ENCODE measurements around the gene NEU2. TPM values are rescaled to one million over a fixed set of nuclear protein-coding genes. Genes with fewer than 3 reads are reported as not detected.
A peak's percentile ranks its signal among the peaks of the same experiment; 100 is the strongest.

The NEU2 gene
- total and polyA plus RNA-seq, 2 of the 4 experiments (the other 2 are of a cell fraction), result not detected

- H3K79me1 ChIP-seq (ENCODE audit: low read depth in 1 of 2, low read length in 2 of 2), result no peaks in the 10 kb centered on the region
- H3K4ac ChIP-seq (ENCODE audit: low read depth, low read length), result no peak overlapping the region
- no peak overlapping the region for H2BK120ac ChIP-seq (ENCODE audit: low read depth, low read length)
- in situ Hi-C loops (cut with MboI; ENCODE audit: low sequenced_read_pairs), result no loop called here
- no peaks in the 10 kb centered on the region; the same call in 1 of the 2 replicates for H3K27me3 ChIP-seq (ENCODE audit: control insufficient read depth, insufficient read depth, low read length)
- H3K9me3 ChIP-seq (ENCODE audit: control insufficient read depth, insufficient read depth, low read length), result no peaks in the 10 kb centered on the region
- no peak overlapping the region for H4K5ac ChIP-seq (ENCODE audit: low read depth, low read length)
- H3K4me3 ChIP-seq (ENCODE audit: insufficient read depth, low read depth, low read length), result no peak overlapping the region
- no peaks in the 10 kb centered on the region for H3K9me1 ChIP-seq (ENCODE audit: insufficient read depth, low read length)
- no peaks in the 10 kb centered on the region for H3K36me3 ChIP-seq (ENCODE audit: control insufficient read depth, insufficient read depth, low read length)
- H2BK15ac ChIP-seq (ENCODE audit: low read depth, low read length), result no peak overlapping the region
- no peak for ATAC-seq (ENCODE audit: low read depth)
- no peaks in the 10 kb centered on the region for H3K4me1 ChIP-seq (ENCODE audit: control insufficient read depth, insufficient read depth, low read length)
- dilution Hi-C loops (cut with HindIII; ENCODE audit: low sequenced_read_pairs, unreplicated experiment), result no loop called here
- H3K27ac ChIP-seq (ENCODE audit: insufficient read depth, low read length), result no peak overlapping the region
- no peak overlapping the region for H2AK9ac ChIP-seq (replicated peaks; ENCODE audit: low read depth, low read length, poor library complexity)
- H3K23ac ChIP-seq (ENCODE audit: low read depth, low read length), result no peak overlapping the region
- no peaks in the 10 kb centered on the region for H4K20me1 ChIP-seq (ENCODE audit: insufficient read depth, low read length)
- no TSS peak for BruUV-seq (replicated peaks)
- intact Hi-C loops (cut with micrococcal nuclease), result no loop called here
- no peak overlapping the region for H4K91ac ChIP-seq (ENCODE audit: insufficient read depth, low read depth, low read length)
- CTCF ChIA-PET, result no interaction called here
- H2AK5ac ChIP-seq (ENCODE audit: low read depth, low read length), result no peak overlapping the region
- POLR2A ChIA-PET (ENCODE audit: unreplicated experiment), result no interaction called here
- no peak overlapping the region for H3K4me2 ChIP-seq (ENCODE audit: low read depth, low read length)
- H3K18ac ChIP-seq (ENCODE audit: low read depth, low read length), result no peak overlapping the region
- WGBS, 2 experiments (ENCODE audit: extremely low coverage in 2 of 2, insufficient read length in 1 of 2), result no CpG with 5 or more reads among the region's 1 CpG
- H2BK20ac ChIP-seq (ENCODE audit: low read depth, low read length), result no peak overlapping the region
- H3K56ac ChIP-seq (ENCODE audit: extremely low read depth, insufficient read depth, low read length), result no peak overlapping the region
- no peak for DNase-seq
- H2BK5ac ChIP-seq (ENCODE audit: low read depth, low read length, poor library complexity, severe bottlenecking), result peak overlapping the region; percentile 19
- TF ChIP-seq RCOR1 (IDR thresholded peaks at IDR 0.05; ENCODE audit: insufficient replicate concordance, low read length), result no peak
- no peak for TF ChIP-seq RAD21 (IDR thresholded peaks at IDR 0.05; ENCODE audit: low read length)
- TF ChIP-seq SMC3 (IDR thresholded peaks at IDR 0.05; ENCODE audit: low read depth, low read length), result no peak
- TF ChIP-seq MXI1 (IDR thresholded peaks at IDR 0.05; ENCODE audit: borderline replicate concordance, low read depth, low read length), result no peak
- TF ChIP-seq MAZ (IDR thresholded peaks at IDR 0.05; ENCODE audit: borderline replicate concordance, low read depth, low read length), result no peak
- no peak overlapping the region for H3K14ac ChIP-seq (replicated peaks; ENCODE audit: low read depth, low read length)
- H2AFZ ChIP-seq (replicated peaks; ENCODE audit: low read length, poor library complexity), result no peak overlapping the region
- H3K9ac ChIP-seq (ENCODE audit: low read depth, low read length), result no peak overlapping the region
- H4K8ac ChIP-seq (ENCODE audit: low read depth in 2 of 2, low read length in 2 of 2), result no peak overlapping the region
Measured at GRCh38 chr2:233015019-233015645, 17.3 kb upstream of the NEU2 start.

Data from IMR-90 (cell line).